HepG2 (cell line): ENCODE data around the gene KRTAP1-4. TPM values are rescaled to one million over a fixed set of nuclear protein-coding genes. Genes with fewer than 3 reads are reported as not detected.

Experiments used
- ATAC-seq: fragments of 200-7000 bp; cut with Tn5 transposase; 3 replicates; pipeline ENCODE4 v1.9.1; 2020; ENCODE audit warnings: mild to moderate bottlenecking, moderate library complexity
- BruUV-seq: library from RNA; stranded (reverse); fragments of 400-500 nt; replicated peaks from 2 replicates; lab custom pipeline; 2021; lab: Mats Ljungman, UMichigan
- CTCF ChIA-PET: fragments of 300-600 bp; formaldehyde crosslinking; extraction: SDS; loops from one replicate; lab custom pipeline; 2021; ENCODE audit warnings: low total read pairs, inconsistent platforms, low intra/inter-chr PET ratio; lab: Yijun Ruan, JAX
- POLR2A ChIA-PET: fragments of 350-600 bp; sonication (Branson Sonifier 250); formaldehyde crosslinking; loops from one replicate; lab custom pipeline; 2020; ENCODE audit warnings: antibody characterized with exemption, inconsistent platforms; lab: Yijun Ruan, JAX
- DNase-seq: peaks from one replicate; pipeline ENCODE4 v3.0.0-alpha.2; 2015; ENCODE audit warnings: low spot score
- FAIRE-seq: peaks from 3 replicates; lab custom pipeline; 2011; peaks lifted over from hg19 to GRCh38; lab: Jason Lieb, UNC
- H2AFZ ChIP-seq: one replicate; pipeline ENCODE4 v1.6.1; 2011; ENCODE audit warnings: low read length, inconsistent platforms
- H3K27ac ChIP-seq: fragments of 300-600 bp; 3 replicates; pipeline ENCODE4 v1.8.0; 2011; ENCODE audit warnings: mixed run types, mild to moderate bottlenecking, mixed read lengths, low read length, inconsistent platforms; ENCODE audit not compliant: insufficient read depth; ENCODE audit errors: extremely low read length
- H3K27me3 ChIP-seq, 2 experiments: fragments of 200-600 bp in 1 of 2; 2 replicates in 1 of 2; 3 replicates in 1 of 2; pipeline versions ENCODE4 v1.6.0 to v1.8.0; 2011; ENCODE audit warnings: low read length in 2 of 2, mild to moderate bottlenecking in 2 of 2, moderate library complexity in 2 of 2, inconsistent platforms in 1 of 2; ENCODE audit not compliant: insufficient read depth in 2 of 2, control insufficient read depth in 1 of 2
- H3K36me3 ChIP-seq, 2 experiments: fragments of 200-600 bp in 1 of 2; replicated peaks in 1 of 2; 2 replicates in 1 of 2; 3 replicates in 1 of 2; pipeline versions ENCODE4 v1.5.1 to v1.8.0; 2011; ENCODE audit warnings: low read length in 2 of 2, inconsistent platforms in 1 of 2; ENCODE audit not compliant: insufficient read depth in 2 of 2, control insufficient read depth in 1 of 2
- H3K4me1 ChIP-seq: 2 replicates; pipeline ENCODE4 v1.5.1; 2012; ENCODE audit warnings: low read length, inconsistent platforms; ENCODE audit not compliant: insufficient read depth
- H3K4me2 ChIP-seq: 2 replicates; pipeline ENCODE4 v1.6.0; 2011; ENCODE audit warnings: low read depth, low read length, inconsistent platforms
- H3K4me3 ChIP-seq, 3 experiments: fragments of 200-600 bp in 1 of 3; sonication (generic), shearing (Covaris generic) in 1 of 3; replicated peaks in 1 of 3; 2 replicates each; pipeline ENCODE4 v1.5.1; 2011 to 2016; ENCODE audit warnings: low read length in 3 of 3, inconsistent platforms in 2 of 3, low read depth in 2 of 3, mild to moderate bottlenecking in 2 of 3, control low read depth in 1 of 3, mixed read lengths in 1 of 3; ENCODE audit not compliant: insufficient read depth in 1 of 3
- H3K79me2 ChIP-seq: one replicate; pipeline ENCODE4 v1.6.1; 2011; ENCODE audit warnings: low read length, inconsistent platforms; ENCODE audit not compliant: insufficient read depth
- H3K9ac ChIP-seq: 2 replicates; pipeline ENCODE4 v1.6.0; 2011; ENCODE audit warnings: mild to moderate bottlenecking, low read depth, low read length, inconsistent platforms; ENCODE audit not compliant: insufficient read depth
- H3K9me3 ChIP-seq: 2 replicates; pipeline ENCODE4 v1.5.1; 2012; ENCODE audit warnings: mild to moderate bottlenecking, low read length
- H4K20me1 ChIP-seq: 2 replicates; pipeline ENCODE4 v1.6.0; 2011; ENCODE audit warnings: inconsistent platforms, mild to moderate bottlenecking, low read length, moderate library complexity; ENCODE audit not compliant: insufficient read depth
- BCL6 ChIP-seq: IDR thresholded peaks from 2 replicates; pipeline ENCODE4 v1.6.1; 2016; ENCODE audit warnings: missing genetic modification reagents, missing compliant biosample characterization
- ERF ChIP-seq: IDR thresholded peaks from 2 replicates; pipeline ENCODE4 v1.6.1; 2018; ENCODE audit warnings: missing biosample characterization, missing genetic modification reagents
- HMGXB3 ChIP-seq: sonication (generic); formaldehyde crosslinking; IDR thresholded peaks from 2 replicates; pipeline ENCODE4 v1.4.0; 2020; ENCODE audit warnings: missing genetic modification reagents, borderline replicate concordance
- ZNF496 ChIP-seq: sonication (generic); formaldehyde crosslinking; IDR thresholded peaks from 2 replicates; pipeline ENCODE4 v1.8.1; 2023; ENCODE audit warnings: mild to moderate bottlenecking, moderate library complexity, missing genetic modification reagents; ENCODE audit not compliant: insufficient replicate concordance
- ZNF619 ChIP-seq: sonication (generic); formaldehyde crosslinking; IDR thresholded peaks from 2 replicates; pipeline ENCODE4 v1.4.0; 2020; ENCODE audit warnings: mild to moderate bottlenecking, missing genetic modification reagents
- ZNF629 ChIP-seq: sonication (generic); formaldehyde crosslinking; conservative IDR thresholded peaks from 2 replicates; pipeline ENCODE4 v1.5.0; 2020; ENCODE audit warnings: missing genetic modification reagents
- ZSCAN12 ChIP-seq: sonication (generic); formaldehyde crosslinking; IDR thresholded peaks from 2 replicates; pipeline ENCODE4 v1.9.0; 2021; ENCODE audit warnings: mild to moderate bottlenecking, missing genetic modification reagents
- WGBS: methylation state at CpG from one replicate; pipeline ENCODE4 v1.1.6; 2017; ENCODE audit warnings: low lambda C conversion rate; 5-methylcytosine and 5-hydroxymethylcytosine counted together
- in situ Hi-C: cut with HindIII; loops from 2 replicates; pipeline ENCODE4 v1.10.0; 2017; ENCODE audit warnings: low pct_unique_long_range_greater_than_20kb; ENCODE audit not compliant: extremely low pct_ligation_motif_present
- intact Hi-C: fragments of 100-400 bp; cut with micrococcal nuclease; formaldehyde crosslinking; loops from one replicate; pipeline ENCODE4 v1.10.0; 2022; ENCODE audit not compliant: unreplicated experiment
- polyA plus RNA-seq, 8 experiments: library from polyadenylated mRNA; depleted of rRNA in 3 of 8; stranded (reverse) in 7 of 8; unstranded in 1 of 8; fragments of >200 nt; fragmentation: Illumina TruSeq in 4 of 8; extraction: Trizol in 4 of 8; gene quantifications; 2 replicates each; pipeline versions ENCODE4 v1.2.1 to v1.2.3, GENCODE V29; 2011 to 2016; ENCODE audit warnings: low read depth in 4 of 8, missing spikeins in 1 of 8, mixed read lengths in 1 of 8; ENCODE audit not compliant: insufficient read depth in 1 of 8
- small RNA-seq, 3 experiments: library from RNA; depleted of rRNA; stranded (forward); fragments of <200 nt; gene quantifications; one replicate each; pipeline ENCODE3, GENCODE V24; 2012; ENCODE audit warnings: low read depth in 2 of 3, low replicate concordance in 1 of 3; ENCODE audit not compliant: insufficient read length in 3 of 3, insufficient read depth in 2 of 3
- total RNA-seq, 5 experiments: library from RNA; depleted of rRNA; stranded (reverse); fragments of >200 nt; fragmentation: Illumina TruSeq; extraction: Trizol; gene quantifications; 2 replicates each; pipeline ENCODE4 v1.2.3, GENCODE V29; 2016; ENCODE audit warnings: low read depth in 1 of 5
- TF ChIP-seq, protein P1 (sequence below): sonication (generic); formaldehyde crosslinking; IDR thresholded peaks from 2 replicates; pipeline ENCODE4 v1.5.1; 2020; ENCODE audit warnings: missing genetic modification reagents, mild to moderate bottlenecking, borderline replicate concordance

The KRTAP1-4 gene
- total and polyA plus RNA-seq, 2 of the 13 experiments (the other 11 are each of a cell fraction or from before 2014, with no cell fraction given), result not detected

GRCh38 chr17:40980117-40980516, 49.9 kb downstream of the KRTAP1-4 start:
- no TSS peak for BruUV-seq
- H3K4me3 ChIP-seq, result no peak overlapping the region
- TF ChIP-seq ZNF629 (CRISPR knock-in tag) (peak; percentile 38; the same call in 1 of the 2 replicates), BCL6 (CRISPR knock-in tag) (no peak), HMGXB3 (CRISPR knock-in tag) (no peak), ZSCAN12 (CRISPR knock-in tag) (no peak), ZNF496 (CRISPR knock-in tag) (no peak), ERF (CRISPR knock-in tag) (no peak), ZNF619 (CRISPR knock-in tag) (no peak)
- TF ChIP-seq, protein P1, sequence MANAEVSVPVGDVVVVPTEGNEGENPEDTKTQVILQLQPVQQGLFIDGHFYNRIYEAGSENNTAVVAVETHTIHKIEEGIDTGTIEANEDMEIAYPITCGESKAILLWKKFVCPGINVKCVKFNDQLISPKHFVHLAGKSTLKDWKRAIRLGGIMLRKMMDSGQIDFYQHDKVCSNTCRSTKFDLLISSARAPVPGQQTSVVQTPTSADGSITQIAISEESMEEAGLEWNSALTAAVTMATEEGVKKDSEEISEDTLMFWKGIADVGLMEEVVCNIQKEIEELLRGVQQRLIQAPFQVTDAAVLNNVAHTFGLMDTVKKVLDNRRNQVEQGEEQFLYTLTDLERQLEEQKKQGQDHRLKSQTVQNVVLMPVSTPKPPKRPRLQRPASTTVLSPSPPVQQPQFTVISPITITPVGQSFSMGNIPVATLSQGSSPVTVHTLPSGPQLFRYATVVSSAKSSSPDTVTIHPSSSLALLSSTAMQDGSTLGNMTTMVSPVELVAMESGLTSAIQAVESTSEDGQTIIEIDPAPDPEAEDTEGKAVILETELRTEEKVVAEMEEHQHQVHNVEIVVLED (CRISPR knock-in tag), result no peak
- no peak for ATAC-seq
- no peaks in the 10 kb centered on the region for H3K9me3 ChIP-seq
- no peaks in the 10 kb centered on the region for H3K27me3 ChIP-seq
- 82% methylated on average over 3 of the region's 3 CpGs for WGBS
- no peak overlapping the region for H3K27ac ChIP-seq
- CTCF ChIA-PET, result no interaction called here
- H3K79me2 ChIP-seq, result no peaks in the 10 kb centered on the region
- in situ Hi-C loops (no loop called here), intact Hi-C loops (no loop called here)
- no peaks in the 10 kb centered on the region for H4K20me1 ChIP-seq
- POLR2A ChIA-PET, result no interaction called here
- FAIRE-seq, result no peak
- H3K36me3 ChIP-seq, result no peaks in the 10 kb centered on the region
- no peak for DNase-seq
- H3K9ac ChIP-seq, result no peak overlapping the region
- no peak overlapping the region for H3K4me2 ChIP-seq
- H3K4me1 ChIP-seq, result peaks cover 6% of the 10 kb centered on the region; the same call in 1 of the 2 replicates
- no peak overlapping the region for H2AFZ ChIP-seq

Small RNAs within 50 kb of the gene (small RNA-seq; reads per million reads assigned to genes)
- gene KRTAP3-4P, result 0 reads per million in 3 experiments

Other genes starting within 250 kb of the KRTAP1-4 start
Only the 30 nearest of the 38 such genes appear.
- 0.07 TPM in 1 of 2 replicates, not detected in the other for gene KRT12, start 163.0 kb downstream of the KRTAP1-4 start, total RNA-seq (2016; rRNA removed; fragmentation: Illumina TruSeq; extraction: Trizol)
- gene KRT12, start 163.0 kb downstream of the KRTAP1-4 start, polyA plus RNA-seq (2011; rRNA removed), result 0.09 and 0.31 TPM in 2 replicates
- gene KRT20, start 145.0 kb downstream of the KRTAP1-4 start, total RNA-seq (2016; rRNA removed; fragmentation: Illumina TruSeq; extraction: Trizol), result 0.13 and 0.14 TPM in 2 replicates
- gene KRT20, start 145.0 kb downstream of the KRTAP1-4 start, polyA plus RNA-seq (2011; rRNA removed), result 0.20 and 1.0 TPM in 2 replicates
- gene KRT23, start 92.5 kb downstream of the KRTAP1-4 start, total RNA-seq (2016; rRNA removed; fragmentation: Illumina TruSeq; extraction: Trizol), result 24.7 and 32.9 TPM in 2 replicates
- 48.4 and 51.1 TPM in 2 replicates for gene KRT23, start 92.5 kb downstream of the KRTAP1-4 start, polyA plus RNA-seq (2011; rRNA removed)
- gene KRT39, start 63.2 kb downstream of the KRTAP1-4 start, total RNA-seq (2016; rRNA removed; fragmentation: Illumina TruSeq; extraction: Trizol), result 0.07 TPM in 1 of 2 replicates, not detected in the other
- gene KRT39, start 63.2 kb downstream of the KRTAP1-4 start, polyA plus RNA-seq (2011; rRNA removed), result 1.2 and 1.6 TPM in 2 replicates
- not detected in 2 replicates for gene KRT40, start 45.9 kb downstream of the KRTAP1-4 start, total RNA-seq (2016; rRNA removed; fragmentation: Illumina TruSeq; extraction: Trizol)
- gene KRT40, start 45.9 kb downstream of the KRTAP1-4 start, polyA plus RNA-seq (2011; rRNA removed), result not detected in 2 replicates
- gene KRTAP3-3, start 36.0 kb downstream of the KRTAP1-4 start, total RNA-seq (2016; rRNA removed; fragmentation: Illumina TruSeq; extraction: Trizol), result not detected in 2 replicates
- not detected in 2 replicates for gene KRTAP3-3, start 36.0 kb downstream of the KRTAP1-4 start, polyA plus RNA-seq (2011; rRNA removed)
- not detected in 2 replicates for gene KRTAP3-2, start 30.3 kb downstream of the KRTAP1-4 start, total RNA-seq (2016; rRNA removed; fragmentation: Illumina TruSeq; extraction: Trizol)
- not detected in 2 replicates for gene KRTAP3-2, start 30.3 kb downstream of the KRTAP1-4 start, polyA plus RNA-seq (2011; rRNA removed)
- gene KRTAP3-1, start 21.1 kb downstream of the KRTAP1-4 start, total RNA-seq (2016; rRNA removed; fragmentation: Illumina TruSeq; extraction: Trizol), result 0.29 and 0.81 TPM in 2 replicates
- 3.7 and 3.8 TPM in 2 replicates for gene KRTAP3-1, start 21.1 kb downstream of the KRTAP1-4 start, polyA plus RNA-seq (2011; rRNA removed)
- not detected in 2 replicates for gene KRTAP1-5, start 3.0 kb downstream of the KRTAP1-4 start, total RNA-seq (2016; rRNA removed; fragmentation: Illumina TruSeq; extraction: Trizol)
- 0.07 and 0.09 TPM in 2 replicates for gene KRTAP1-5, start 3.0 kb downstream of the KRTAP1-4 start, polyA plus RNA-seq (2011; rRNA removed)
- not detected in 2 replicates for gene KRTAP1-3, start 4.7 kb upstream of the KRTAP1-4 start, total RNA-seq (2016; rRNA removed; fragmentation: Illumina TruSeq; extraction: Trizol)
- not detected in 2 replicates for gene KRTAP1-3, start 4.7 kb upstream of the KRTAP1-4 start, polyA plus RNA-seq (2011; rRNA removed)
- not detected in 2 replicates for gene KRTAP1-1, start 11.3 kb upstream of the KRTAP1-4 start, total RNA-seq (2016; rRNA removed; fragmentation: Illumina TruSeq; extraction: Trizol)
- gene KRTAP1-1, start 11.3 kb upstream of the KRTAP1-4 start, polyA plus RNA-seq (2011; rRNA removed), result not detected in 2 replicates
- gene KRTAP2-1, start 17.1 kb upstream of the KRTAP1-4 start, total RNA-seq (2016; rRNA removed; fragmentation: Illumina TruSeq; extraction: Trizol), result not detected in 2 replicates
- gene KRTAP2-1, start 17.1 kb upstream of the KRTAP1-4 start, polyA plus RNA-seq (2011; rRNA removed), result not detected in 2 replicates
- not detected in 2 replicates for gene KRTAP2-2, start 25.0 kb upstream of the KRTAP1-4 start, total RNA-seq (2016; rRNA removed; fragmentation: Illumina TruSeq; extraction: Trizol)
- gene KRTAP2-2, start 25.0 kb upstream of the KRTAP1-4 start, polyA plus RNA-seq (2011; rRNA removed), result not detected in 2 replicates
- gene KRTAP2-3, start 29.9 kb upstream of the KRTAP1-4 start, total RNA-seq (2016; rRNA removed; fragmentation: Illumina TruSeq; extraction: Trizol), result not detected in 2 replicates
- gene KRTAP2-3, start 29.9 kb upstream of the KRTAP1-4 start, polyA plus RNA-seq (2011; rRNA removed), result 0.24 and 0.25 TPM in 2 replicates
- gene KRTAP2-4, start 35.7 kb upstream of the KRTAP1-4 start, total RNA-seq (2016; rRNA removed; fragmentation: Illumina TruSeq; extraction: Trizol), result not detected in 2 replicates
- gene KRTAP2-4, start 35.7 kb upstream of the KRTAP1-4 start, polyA plus RNA-seq (2011; rRNA removed), result not detected in 2 replicates
- gene KRTAP4-7, start 54.0 kb upstream of the KRTAP1-4 start, total RNA-seq (2016; rRNA removed; fragmentation: Illumina TruSeq; extraction: Trizol), result not detected in 2 replicates
- not detected in 2 replicates for gene KRTAP4-7, start 54.0 kb upstream of the KRTAP1-4 start, polyA plus RNA-seq (2011; rRNA removed)
- not detected in 2 replicates for gene KRTAP4-8, start 67.9 kb upstream of the KRTAP1-4 start, total RNA-seq (2016; rRNA removed; fragmentation: Illumina TruSeq; extraction: Trizol)
- gene KRTAP4-8, start 67.9 kb upstream of the KRTAP1-4 start, polyA plus RNA-seq (2011; rRNA removed), result not detected in 2 replicates
- not detected in 2 replicates for gene KRTAP4-16, start 72.0 kb upstream of the KRTAP1-4 start, total RNA-seq (2016; rRNA removed; fragmentation: Illumina TruSeq; extraction: Trizol)
- gene KRTAP4-16, start 72.0 kb upstream of the KRTAP1-4 start, polyA plus RNA-seq (2011; rRNA removed), result not detected in 2 replicates
- gene KRTAP4-9, start 75.2 kb upstream of the KRTAP1-4 start, total RNA-seq (2016; rRNA removed; fragmentation: Illumina TruSeq; extraction: Trizol), result not detected in 2 replicates
- gene KRTAP4-9, start 75.2 kb upstream of the KRTAP1-4 start, polyA plus RNA-seq (2011; rRNA removed), result not detected in 2 replicates
- not detected in 2 replicates for gene KRTAP4-11, start 88.2 kb upstream of the KRTAP1-4 start, total RNA-seq (2016; rRNA removed; fragmentation: Illumina TruSeq; extraction: Trizol)
- not detected in 2 replicates for gene KRTAP4-11, start 88.2 kb upstream of the KRTAP1-4 start, polyA plus RNA-seq (2011; rRNA removed)
- not detected in 2 replicates for gene KRTAP4-12, start 94.0 kb upstream of the KRTAP1-4 start, total RNA-seq (2016; rRNA removed; fragmentation: Illumina TruSeq; extraction: Trizol)
- gene KRTAP4-12, start 94.0 kb upstream of the KRTAP1-4 start, polyA plus RNA-seq (2011; rRNA removed), result not detected in 2 replicates
- not detected in 2 replicates for gene KRTAP4-6, start 110.3 kb upstream of the KRTAP1-4 start, total RNA-seq (2016; rRNA removed; fragmentation: Illumina TruSeq; extraction: Trizol)
- gene KRTAP4-6, start 110.3 kb upstream of the KRTAP1-4 start, polyA plus RNA-seq (2011; rRNA removed), result not detected in 2 replicates
- not detected in 2 replicates for gene KRTAP4-5, start 119.6 kb upstream of the KRTAP1-4 start, total RNA-seq (2016; rRNA removed; fragmentation: Illumina TruSeq; extraction: Trizol)
- not detected in 2 replicates for gene KRTAP4-5, start 119.6 kb upstream of the KRTAP1-4 start, polyA plus RNA-seq (2011; rRNA removed)
- not detected in 2 replicates for gene KRTAP4-4, start 130.6 kb upstream of the KRTAP1-4 start, total RNA-seq (2016; rRNA removed; fragmentation: Illumina TruSeq; extraction: Trizol)
- not detected in 2 replicates for gene KRTAP4-4, start 130.6 kb upstream of the KRTAP1-4 start, polyA plus RNA-seq (2011; rRNA removed)
- not detected in 2 replicates for gene KRTAP4-3, start 138.0 kb upstream of the KRTAP1-4 start, total RNA-seq (2016; rRNA removed; fragmentation: Illumina TruSeq; extraction: Trizol)
- not detected in 2 replicates for gene KRTAP4-3, start 138.0 kb upstream of the KRTAP1-4 start, polyA plus RNA-seq (2011; rRNA removed)
- gene KRTAP4-2, start 148.0 kb upstream of the KRTAP1-4 start, total RNA-seq (2016; rRNA removed; fragmentation: Illumina TruSeq; extraction: Trizol), result not detected in 2 replicates
- gene KRTAP4-2, start 148.0 kb upstream of the KRTAP1-4 start, polyA plus RNA-seq (2011; rRNA removed), result not detected in 2 replicates
- not detected in 2 replicates for gene KRTAP4-1, start 154.7 kb upstream of the KRTAP1-4 start, total RNA-seq (2016; rRNA removed; fragmentation: Illumina TruSeq; extraction: Trizol)
- gene KRTAP4-1, start 154.7 kb upstream of the KRTAP1-4 start, polyA plus RNA-seq (2011; rRNA removed), result not detected in 2 replicates
- not detected in 2 replicates for gene KRTAP9-1, start 159.7 kb upstream of the KRTAP1-4 start, total RNA-seq (2016; rRNA removed; fragmentation: Illumina TruSeq; extraction: Trizol)
- gene KRTAP9-1, start 159.7 kb upstream of the KRTAP1-4 start, polyA plus RNA-seq (2011; rRNA removed), result not detected in 2 replicates
- not detected in 2 replicates for gene KRTAP9-2, start 196.5 kb upstream of the KRTAP1-4 start, total RNA-seq (2016; rRNA removed; fragmentation: Illumina TruSeq; extraction: Trizol)
- gene KRTAP9-2, start 196.5 kb upstream of the KRTAP1-4 start, polyA plus RNA-seq (2011; rRNA removed), result not detected in 2 replicates
- gene KRTAP9-3, start 202.3 kb upstream of the KRTAP1-4 start, total RNA-seq (2016; rRNA removed; fragmentation: Illumina TruSeq; extraction: Trizol), result not detected in 2 replicates
- gene KRTAP9-3, start 202.3 kb upstream of the KRTAP1-4 start, polyA plus RNA-seq (2011; rRNA removed), result not detected in 2 replicates